Heart left ventricle (tissue), 13 donors: ENCODE measurements around the gene RABL6.

Experiments used
- CTCF ChIP-seq, 12 donors: fragments of 200-600 bp; sonication (generic) in 4 of 12; IDR thresholded peaks; one replicate each; pipeline versions ENCODE4 v1.5.0 to v1.8.0; 2018 to 2022; ENCODE audit warnings: antibody characterized with exemption in 12 of 12, mild to moderate bottlenecking in 5 of 12
- POLR2A ChIP-seq, 2 donors: fragments of 450-650 bp; IDR thresholded peaks; one replicate each; pipeline ENCODE4 v1.6.1; 2017; ENCODE audit warnings: antibody characterized with exemption in 2 of 2, mild to moderate bottlenecking in 2 of 2, moderate library complexity in 2 of 2
- donor health status: ischemic (EF 13 %, LVEDD 7.1; RV severe dilation, severe dysfunction).
- donor health status: DM: no; HTN: yes; CAD: no.
- donor health status: DM: no; HTN: no; CAD: no.
- donor health status: ischemic (EF 25% LVEDD 6.9; RV normal size, moderate dysfunction).
- donor health status: ischemic (EF 25% LVEDD 5.7; RV mildly dilated, moderate dysfunction).
- donor health status: ischemic (EF 35%, LVEDD 5.7; RV mildly dilated, moderate dysfunction).
- donor health status: nonischemic (EF 11% LVEDD 7.7; RV severe dilation, severe dysfunction).
- donor health status: DM: yes; HTN: yes; CAD: no.
- donor health status: PGD.
- donor health status: ischemic (EF 29% LVEDD 5.4; RV normal size, mild dysfunction).
- donor health status: nonischemic (EF 23%, LVEDD 6.1; RV moderate dilation, normal function).

GRCh38 chr9:136779808-136780207 is 27.9 kb upstream of the RABL6 start:
- no peak for TF ChIP-seq CTCF (IDR thresholded peaks at IDR 0.05)
- TF ChIP-seq POLR2A (IDR thresholded peaks at IDR 0.05), result no peak
